Measurements from ENCODE around the gene ARHGAP24. TPM values are rescaled to one million over a fixed set of nuclear protein-coding genes. Genes with fewer than 3 reads are reported as not detected.

Gene ARHGAP24
- total RNA-seq, 1 experiment from 2014 or later = 2.8 TPM

DNA sequence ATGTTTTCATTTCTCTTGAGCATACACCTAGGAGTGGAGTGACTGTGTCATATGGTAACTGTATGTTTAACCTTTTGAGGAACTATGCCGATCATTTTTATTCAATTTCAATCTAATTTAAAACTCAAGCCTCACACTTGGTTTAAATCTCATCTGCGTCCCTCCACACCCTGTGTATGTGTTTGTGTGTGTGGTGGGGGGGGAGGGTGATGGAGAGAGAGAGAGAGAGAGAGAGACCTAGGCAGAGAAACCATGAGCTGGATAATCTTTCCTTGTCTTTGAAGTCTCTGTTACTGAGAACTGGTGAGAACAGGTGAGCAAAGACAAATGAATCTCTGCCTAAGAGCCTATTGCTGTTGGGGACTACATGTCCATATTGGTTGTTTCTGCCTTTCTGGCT, 105.0 kb downstream of the ARHGAP24 start:
- no peak for DNase-seq (ENCODE audit: low read depth)

DNA sequence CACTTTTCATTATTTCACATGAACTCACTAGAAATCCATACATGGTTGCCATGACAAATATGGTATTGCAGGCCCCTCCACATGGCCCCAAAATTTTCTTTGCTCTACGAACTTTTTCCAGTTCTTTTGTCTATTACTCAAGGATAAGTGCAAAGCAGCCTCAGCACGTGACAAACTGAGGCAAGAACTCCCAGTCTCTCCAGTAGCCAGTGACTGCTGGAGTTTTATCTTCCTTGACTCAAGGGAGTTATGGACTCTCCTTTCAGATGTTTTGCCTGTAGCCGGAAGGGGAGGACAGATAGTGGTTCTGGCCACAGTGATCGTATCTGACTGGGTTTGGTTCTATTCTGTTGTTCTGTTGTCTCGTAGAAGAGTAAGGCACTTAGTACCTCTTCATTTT, 105.5 kb downstream of the ARHGAP24 start:
- DNase-seq (ENCODE audit: low read depth) = no peak

DNA sequence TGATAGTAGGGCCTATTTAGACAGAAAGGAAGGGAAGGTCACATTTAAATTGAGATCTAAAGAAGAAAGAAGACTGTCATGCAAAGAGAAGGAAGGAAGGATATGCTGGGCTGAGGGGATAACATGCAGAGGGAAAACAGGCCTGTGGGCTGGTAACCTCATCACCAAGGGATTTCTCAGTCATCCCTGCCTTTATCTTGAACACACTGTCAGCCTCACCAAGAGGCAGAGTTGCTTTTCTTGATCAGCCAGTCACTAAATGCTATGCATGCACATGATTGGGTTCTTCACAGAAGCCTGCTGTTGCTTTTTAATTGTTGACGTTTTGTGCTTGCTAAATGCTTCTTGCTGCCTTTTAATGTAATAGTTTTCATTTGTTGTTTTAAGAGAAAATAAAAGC, 113.0 kb downstream of the ARHGAP24 start:
- no peak for DNase-seq (ENCODE audit: low read depth)

DNA sequence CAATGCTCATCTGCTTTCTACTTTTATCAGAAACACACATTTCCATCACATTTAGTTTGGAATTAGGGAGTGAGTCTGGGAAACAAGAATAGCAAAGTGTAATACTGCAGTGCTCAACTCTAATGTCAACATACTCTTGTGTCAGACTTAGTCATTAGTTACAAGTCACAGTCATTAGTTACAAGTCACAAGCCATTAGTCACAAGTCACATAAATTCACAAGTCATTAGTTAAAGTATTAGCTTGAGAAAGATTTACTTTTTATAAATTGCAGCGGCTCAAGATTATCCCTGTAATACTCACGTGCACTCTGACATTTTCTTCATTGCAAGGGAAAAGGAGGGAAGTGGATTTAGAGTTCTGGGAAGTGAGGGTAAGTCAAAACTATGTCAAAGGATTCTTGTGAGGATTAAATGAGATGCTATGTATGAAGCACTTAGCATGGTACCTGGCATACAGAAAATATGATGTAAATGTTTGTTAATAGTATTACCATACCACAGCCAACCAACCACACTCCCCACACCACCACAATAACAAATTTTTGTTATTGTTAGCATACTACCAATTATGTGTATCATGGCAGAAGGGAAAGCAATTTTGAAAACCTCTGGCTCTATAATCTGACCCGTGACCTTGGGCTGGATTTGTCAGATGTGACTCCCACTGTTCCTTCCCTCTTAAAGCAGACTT, 116.6 kb downstream of the ARHGAP24 start:
- DNase-seq (ENCODE audit: low read depth) = no peak

DNA sequence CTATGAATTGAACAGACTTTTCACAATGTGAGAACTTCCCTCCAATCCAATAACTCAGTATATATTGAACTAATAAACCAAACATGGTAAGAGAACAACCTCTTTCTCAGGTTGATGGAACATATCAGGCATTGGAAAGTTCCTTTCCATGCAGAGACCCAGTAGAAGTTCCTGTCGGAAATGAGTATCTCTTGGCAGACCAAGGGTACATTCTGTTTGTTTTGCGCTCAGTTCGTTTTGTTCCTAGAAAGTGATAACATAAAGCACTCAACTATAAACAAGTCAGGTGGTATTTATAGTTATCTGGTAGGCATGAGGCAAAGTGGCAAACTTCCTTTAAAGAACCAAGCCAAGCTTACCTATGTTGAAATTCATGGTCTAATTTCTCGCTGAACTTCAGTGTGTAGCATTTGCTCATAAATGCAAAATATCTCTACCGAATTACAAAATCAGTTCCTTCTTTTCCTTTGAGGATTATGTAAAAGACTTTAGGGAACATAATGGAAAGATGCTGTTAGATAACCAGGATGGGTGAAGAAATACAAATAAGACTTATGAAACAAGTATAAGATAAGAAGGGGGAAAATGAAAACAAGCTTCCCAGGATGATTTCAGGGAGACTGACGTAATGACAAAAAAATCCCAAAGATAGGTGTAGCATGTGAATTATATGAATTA, 120.3 kb downstream of the ARHGAP24 start:
- DNase-seq (ENCODE audit: low read depth) = no peak

DNA sequence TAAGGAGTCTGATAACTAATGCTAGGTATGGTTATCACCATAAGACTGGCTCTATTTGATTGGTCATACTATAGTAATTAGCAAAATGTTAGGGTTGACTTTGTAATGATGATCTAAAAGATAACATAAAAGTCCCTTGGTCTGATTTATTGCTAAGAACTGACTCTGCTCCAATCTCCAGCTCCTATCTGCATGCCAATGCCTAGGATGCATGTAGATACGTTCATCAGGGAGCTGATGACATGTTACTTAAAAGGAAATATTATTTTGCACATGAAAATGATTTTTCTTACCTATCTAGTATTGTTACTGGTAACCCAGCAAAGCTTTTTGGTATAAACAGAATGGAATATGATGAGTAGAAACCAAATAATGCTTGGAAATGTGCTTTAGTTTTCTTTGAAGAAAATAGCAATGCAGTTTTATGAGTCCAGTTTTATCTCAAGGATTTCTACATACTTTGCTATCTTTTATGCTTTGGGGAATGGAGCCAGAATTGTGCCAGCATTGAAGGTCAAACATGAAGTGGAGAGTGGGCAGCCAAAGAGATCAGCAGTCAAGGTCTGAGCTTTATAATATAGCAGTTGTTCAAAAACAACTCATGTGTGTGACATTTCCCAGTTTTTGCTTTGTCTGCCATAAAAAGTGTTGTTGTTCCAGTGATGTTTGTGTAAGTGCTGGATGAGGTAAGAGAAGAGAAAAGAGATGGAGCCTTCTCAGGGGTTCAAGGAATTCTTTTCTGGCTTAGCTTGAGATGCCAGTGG, 121.0 kb downstream of the ARHGAP24 start:
- no peak for DNase-seq (ENCODE audit: low read depth)

DNA sequence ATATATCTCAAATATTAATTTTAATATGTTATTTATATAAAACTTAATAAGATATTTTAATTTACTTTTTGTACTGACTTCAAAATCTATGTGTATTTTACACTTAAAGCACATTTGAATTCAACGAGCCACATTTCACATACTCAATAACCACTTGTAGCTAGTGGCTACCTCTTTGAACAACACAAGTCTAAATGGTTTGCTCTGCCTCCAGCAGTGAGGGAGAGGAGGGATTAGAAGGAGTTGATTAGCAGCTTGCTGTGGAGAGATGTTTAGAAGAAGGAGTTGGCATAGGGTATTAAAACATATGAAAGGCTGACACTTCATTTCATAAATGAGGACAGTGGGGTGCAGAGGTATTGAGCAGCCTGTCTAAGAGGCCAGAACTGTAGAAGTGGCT, 124.0 kb downstream of the ARHGAP24 start:
- DNase-seq (ENCODE audit: low read depth) = no peak

DNA sequence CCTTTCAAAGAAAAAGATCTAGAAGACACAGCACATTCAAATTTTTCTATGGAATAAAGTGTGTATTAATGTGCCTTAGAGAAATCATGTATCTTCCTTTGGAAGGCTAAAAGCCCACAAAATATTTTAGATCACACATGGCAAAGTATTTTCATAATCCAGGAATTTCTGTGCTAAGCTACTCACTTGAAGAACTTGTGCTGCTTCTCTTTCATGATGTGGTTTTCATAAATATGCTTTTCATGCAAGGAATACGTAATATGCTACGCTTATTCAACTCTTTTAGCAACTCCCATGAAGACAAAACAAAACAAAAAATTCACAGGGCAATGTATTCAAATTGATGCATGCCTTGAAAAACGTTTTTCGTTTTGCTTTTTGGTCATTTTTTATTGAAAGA, 125.6 kb downstream of the ARHGAP24 start:
- no peak for DNase-seq (ENCODE audit: low read depth)

DNA sequence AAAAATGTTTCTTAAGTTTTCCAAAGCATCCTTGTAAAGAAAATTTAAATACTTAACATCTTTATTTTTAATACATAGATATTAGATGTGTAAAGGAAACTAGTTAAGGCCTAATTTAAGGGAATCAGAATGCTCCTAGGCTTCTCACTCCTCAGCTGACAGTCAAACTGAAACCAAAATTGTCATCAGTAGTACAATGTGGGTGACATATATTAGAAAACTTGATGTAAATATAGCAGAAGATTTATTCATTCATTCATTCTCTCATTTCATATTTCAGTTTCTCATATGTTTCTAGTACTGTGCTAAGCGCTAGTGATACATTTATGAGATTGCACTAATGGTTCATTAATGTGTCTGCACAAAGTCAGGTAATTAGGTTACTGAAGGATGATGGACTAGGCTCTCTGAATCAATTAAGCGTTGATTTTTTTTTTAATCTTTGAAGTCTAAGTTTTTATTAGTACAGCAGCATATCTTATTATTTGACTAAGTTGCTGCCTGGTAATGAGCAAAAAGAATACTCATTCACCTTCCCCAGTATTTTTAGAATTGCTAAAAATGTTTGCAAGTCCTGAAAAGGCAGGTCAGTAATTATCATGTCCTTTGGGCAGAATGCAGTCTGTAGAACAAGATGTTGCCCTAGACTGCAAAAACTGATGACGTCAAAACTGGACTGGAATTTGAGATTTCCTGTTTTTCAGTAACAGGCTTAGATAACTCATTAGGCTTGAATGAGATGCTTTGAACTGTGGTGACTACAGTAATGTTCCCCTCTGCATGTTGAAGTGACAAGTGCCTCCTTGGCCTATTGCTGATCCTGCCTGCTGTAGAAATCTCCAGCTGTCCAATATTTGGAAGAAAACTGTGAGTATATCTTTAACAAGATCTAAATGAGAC, 128.7 kb downstream of the ARHGAP24 start:
- DNase-seq (ENCODE audit: low read depth) = no peak

DNA sequence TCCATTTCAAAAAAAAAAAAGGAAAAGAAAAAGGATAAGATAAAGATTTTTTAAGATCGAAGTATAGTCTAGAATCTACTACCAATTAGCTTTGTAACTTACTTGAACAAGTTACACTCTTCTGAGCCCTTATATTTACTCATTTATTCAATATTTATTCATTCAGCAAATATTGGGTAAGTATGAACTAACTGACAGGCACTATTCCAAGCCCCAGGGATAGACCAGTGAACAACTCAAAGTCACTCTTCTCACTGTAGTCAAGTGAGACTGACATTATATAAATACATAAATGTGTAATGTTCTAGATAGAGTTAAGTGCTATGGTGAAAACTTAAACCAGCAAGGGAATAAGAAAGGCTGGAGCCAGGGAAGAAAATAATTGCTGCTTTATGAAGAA, 131.6 kb downstream of the ARHGAP24 start:
- DNase-seq (ENCODE audit: low read depth) = no peak

DNA sequence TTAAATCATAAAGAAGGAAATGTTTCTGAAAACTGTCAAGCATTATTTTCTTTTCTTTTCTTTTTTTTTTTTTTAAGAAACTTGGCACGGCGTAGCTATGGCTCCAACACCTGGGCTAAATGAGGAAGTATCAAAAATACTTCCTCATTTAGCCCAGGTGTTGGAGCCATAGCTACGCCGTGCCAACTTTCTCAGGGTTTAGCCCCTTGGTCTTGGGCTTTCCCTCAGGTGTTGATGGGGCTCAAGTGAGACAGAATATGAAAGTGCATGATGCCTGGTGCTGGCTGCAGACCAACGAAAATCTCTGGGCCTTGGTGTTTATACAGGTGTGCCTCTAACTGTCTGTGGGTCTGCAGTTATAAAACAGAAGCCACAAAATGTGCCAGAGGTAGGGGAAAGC, 132.7 kb downstream of the ARHGAP24 start:
- no peak for DNase-seq (ENCODE audit: low read depth)

DNA sequence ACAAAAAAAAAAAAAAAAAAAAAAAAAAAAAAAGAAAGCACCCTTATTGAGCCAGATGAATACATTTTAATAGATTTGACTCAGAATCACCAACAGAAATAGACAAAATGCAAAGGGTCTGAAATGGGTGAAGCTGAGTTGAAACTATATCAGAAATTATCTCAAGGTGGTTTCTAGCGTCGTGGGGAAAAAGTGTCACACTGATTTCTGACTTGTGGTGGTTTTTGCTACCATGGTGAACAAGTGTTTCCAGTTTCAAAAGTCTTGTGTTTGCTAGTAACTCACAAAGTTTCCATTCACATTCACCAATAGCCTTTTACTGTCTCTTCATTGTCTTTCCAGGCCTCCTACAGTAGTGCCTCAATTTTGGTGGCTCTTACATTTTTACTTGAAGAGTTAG, 135.5 kb downstream of the ARHGAP24 start:
- no peak for DNase-seq (ENCODE audit: low read depth)

DNA sequence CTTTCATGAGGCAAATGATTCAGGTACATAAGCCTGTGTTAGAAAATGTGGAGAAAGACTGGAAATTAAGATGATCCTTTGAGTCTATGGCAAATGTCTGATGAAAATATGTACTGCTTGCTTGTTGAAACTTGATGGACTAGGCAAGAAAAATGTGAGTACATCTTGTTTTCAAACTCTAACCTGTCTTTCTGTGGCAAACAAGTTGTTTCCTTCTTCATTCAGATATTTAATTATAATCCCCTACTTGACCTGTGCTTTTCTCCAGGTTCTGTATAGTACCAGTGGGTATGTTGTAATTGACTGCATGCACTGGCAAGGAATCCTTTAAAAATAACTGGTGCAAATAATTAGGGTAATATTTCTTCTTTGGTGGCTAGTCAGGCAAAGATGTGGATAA, 136.7 kb downstream of the ARHGAP24 start:
- DNase-seq (ENCODE audit: low read depth) = no peak

DNA sequence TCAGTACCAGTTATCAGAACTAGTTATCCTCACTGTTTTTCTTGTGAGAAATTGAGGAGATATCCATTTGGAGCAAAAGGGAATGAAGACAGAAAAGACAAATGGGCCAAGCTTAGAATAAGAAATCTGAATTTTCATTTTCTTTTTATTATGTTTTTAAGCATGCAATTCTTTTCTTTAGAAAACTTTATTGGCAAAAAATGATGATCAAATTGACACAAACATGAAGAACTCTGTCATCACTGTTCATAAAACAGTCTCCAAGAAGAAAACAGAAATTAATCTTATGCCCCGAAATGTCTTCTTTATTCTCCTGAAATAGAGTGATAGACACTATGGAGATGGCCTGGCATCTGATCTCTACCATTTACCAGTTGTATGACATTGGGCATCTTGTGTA, 139.0 kb downstream of the ARHGAP24 start:
- DNase-seq (ENCODE audit: low read depth) = no peak

DNA sequence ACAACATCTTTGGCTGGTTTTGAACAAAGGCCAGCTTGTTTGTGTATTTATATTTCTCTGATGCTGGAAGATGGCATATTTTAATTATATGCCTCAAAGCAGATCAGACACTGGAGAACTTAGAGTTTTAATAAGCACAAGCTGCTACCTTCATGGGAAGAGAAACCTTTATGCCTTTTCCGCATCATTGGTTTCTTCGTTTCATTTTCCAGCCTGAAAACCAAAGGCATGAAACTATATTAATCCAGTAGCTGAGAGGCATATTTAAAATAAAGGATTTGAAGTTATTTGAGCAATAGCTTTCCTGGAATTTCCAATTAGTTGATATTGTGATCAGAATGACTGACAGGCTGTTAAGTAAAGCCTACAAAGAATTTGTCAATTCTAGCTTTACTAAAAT, 141.0 kb downstream of the ARHGAP24 start:
- DNase-seq (ENCODE audit: low read depth) = no peak

DNA sequence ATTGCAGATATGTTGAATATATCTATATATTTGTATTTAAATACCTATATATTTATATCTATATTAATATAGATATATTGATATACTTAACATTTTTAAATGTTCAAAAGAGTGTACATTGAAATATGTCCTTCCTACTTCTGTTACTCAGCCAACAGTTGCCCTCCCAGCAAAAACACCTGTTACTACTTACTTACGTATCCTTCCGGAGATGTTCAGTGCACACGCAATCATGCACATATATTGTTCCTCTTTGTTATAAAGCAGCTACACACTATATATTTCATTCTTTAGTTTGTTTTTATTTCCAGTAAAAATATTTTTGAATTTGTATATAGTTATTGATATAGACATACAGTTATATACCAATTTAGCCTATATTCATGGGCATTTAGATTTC, 142.3 kb downstream of the ARHGAP24 start:
- no peak for DNase-seq (ENCODE audit: low read depth)

DNA sequence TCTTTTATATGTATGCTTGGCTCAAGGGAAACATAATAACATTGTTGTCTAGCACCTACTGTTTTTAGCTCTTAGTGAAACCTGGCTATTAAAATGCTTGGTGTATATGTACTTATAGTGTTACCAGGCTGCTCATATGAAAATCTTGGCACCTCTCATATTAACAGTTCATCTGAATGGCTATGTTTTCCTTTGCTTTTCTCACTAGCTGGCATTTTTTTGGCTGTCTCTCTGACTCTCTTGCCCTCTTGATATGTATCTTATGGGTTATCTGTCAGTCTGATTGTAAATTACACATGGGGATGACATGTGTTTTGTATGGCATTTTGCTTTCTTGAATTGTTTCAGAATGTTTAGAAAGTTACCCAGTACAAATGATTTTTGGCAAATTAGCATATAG, 158.0 kb downstream of the ARHGAP24 start:
- DNase-seq (ENCODE audit: low read depth) = no peak

DNA sequence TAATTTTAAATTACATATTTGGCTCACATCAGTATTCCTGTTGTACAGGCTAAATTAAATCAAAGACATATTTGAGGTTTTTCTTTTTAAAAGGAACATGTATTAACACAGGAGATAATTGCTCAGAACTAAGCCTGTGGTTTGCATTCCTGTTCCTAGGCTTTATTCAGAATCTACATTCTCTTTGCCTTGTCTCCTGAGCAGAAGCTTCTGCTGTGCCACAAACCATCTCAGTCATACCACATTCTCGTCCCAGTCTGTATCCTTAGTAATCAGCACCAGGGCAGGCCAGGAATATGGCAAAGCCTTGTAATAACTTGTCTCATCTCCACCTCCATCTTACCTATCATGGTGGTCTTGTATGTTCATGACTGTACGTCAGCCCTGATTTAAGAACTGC, 162.8 kb downstream of the ARHGAP24 start:
- DNase-seq (ENCODE audit: low read depth) = no peak

DNA sequence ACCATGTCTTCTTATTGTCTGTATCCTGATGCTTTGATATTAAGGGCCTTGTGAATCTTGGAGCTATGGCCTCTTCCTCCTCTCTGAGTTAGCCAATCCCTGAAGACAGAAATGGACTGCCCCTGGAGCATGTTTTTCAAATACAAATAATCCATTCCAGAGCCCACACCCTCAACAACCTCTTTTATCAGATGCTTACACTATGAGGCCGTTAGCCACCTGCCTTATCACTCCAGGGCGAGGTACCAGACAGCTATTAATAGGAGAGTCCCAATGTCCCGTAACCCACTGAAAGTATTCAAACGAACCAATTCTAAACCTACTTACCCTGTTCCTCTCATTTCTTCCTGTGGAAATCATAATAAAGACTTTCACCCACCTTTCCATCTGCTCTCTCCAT, 165.0 kb downstream of the ARHGAP24 start:
- DNase-seq (ENCODE audit: low read depth) = no peak

DNA sequence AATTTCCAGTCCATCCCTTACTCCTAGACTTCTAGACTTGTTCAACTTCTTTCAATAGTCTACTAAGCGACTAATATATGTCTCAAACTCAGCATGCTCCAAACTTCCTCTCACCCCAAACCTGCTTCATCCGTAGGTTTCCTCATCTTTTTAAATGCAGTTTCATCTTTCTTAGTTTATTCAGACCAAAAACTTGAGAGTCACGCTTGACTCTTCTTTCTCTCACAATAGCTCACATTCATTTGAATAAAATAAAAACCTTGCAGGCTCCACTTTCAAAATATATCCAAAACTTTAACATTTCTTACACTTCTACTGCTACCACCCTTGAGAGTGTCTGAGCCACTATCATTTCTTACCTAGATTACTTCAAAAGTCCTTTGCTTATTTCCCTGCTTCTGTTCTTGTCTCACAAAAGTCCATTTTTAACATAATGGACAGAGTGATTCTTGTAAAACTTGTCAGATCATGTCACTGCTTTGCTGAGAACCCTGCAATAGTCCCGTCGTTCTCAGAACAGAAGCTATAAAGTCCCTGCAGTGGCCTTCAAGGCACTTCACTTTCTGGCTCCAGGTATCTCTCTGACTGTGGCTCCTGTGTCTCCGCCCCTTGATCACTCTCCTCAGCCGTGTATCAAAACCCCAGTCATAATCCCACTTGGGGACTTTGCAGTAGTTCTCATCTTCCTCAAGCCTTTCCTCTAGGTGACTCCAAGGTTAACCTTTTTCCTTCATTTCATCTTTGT, 167.6 kb downstream of the ARHGAP24 start:
- DNase-seq (ENCODE audit: low read depth) = no peak

DNA sequence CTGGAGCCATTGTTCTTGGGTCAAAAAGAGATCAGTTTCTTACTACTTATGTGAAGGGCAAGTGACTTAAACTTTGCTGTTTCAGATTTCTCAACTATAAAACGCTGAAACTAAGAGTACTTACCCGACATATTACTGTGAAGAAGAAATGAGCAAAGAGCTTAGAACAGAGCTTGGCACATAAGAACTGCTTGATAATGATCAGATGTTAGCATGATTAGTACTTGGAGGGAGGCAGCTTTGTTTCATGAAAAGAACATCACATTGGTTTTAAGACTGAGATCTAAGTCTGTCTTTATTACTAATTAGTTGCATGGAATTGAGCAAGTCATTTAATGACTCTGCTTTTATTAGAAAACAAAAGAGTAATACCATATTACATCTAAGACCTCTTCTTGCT, 169.1 kb downstream of the ARHGAP24 start:
- no peak for DNase-seq (ENCODE audit: low read depth)

All from Daoy (cell line).